GM19099 (cell line): ENCODE measurements around the gene GRIK2.

Source experiments
- POLR2A ChIP-seq: IDR thresholded peaks from 3 replicates; pipeline ENCODE4 v1.6.1; 2011; ENCODE audit warnings: low read depth; ENCODE audit not compliant: insufficient read length; ENCODE audit errors: extremely low read depth

The GRIK2 gene

DNA sequence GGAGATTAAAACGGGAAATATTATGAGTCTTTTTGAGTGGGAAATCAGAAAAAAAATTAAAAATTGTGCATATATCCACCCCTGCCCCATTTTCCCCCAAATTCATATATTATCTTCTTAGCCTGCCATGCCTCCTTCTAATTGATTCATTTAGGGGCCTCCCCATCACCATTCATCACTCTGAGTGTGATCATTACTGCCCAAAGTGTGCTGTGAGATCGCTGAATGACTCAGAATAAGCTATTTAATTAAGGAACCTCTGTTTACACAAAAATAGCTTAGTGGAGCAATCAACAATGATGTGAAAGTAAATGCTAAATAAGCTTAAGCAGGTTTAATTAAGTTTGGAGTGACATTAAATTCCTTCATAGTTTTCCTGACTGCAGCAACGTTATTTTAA, 645.5 kb downstream of the GRIK2 start:
- no peak for TF ChIP-seq POLR2A

DNA sequence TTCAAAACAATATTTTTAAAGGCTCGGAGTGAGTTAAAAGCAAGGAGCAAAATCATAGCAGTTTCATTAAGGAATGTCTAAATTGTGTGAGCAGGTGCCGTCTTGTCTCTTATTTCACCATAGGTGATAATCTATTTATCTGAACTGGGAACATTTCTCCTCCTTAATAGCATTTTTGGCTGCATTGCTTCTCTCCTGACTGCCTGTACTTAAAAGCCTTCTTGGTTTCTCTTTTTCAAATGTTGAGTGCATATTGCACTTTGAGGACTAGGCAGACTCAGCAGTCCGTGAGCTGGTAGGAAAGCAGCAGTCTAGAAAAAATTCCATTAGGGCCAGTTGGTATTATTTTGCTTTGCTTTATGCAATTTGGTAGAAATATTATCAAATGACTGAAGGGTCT, 645.9 kb downstream of the GRIK2 start:
- TF ChIP-seq POLR2A = no peak

DNA sequence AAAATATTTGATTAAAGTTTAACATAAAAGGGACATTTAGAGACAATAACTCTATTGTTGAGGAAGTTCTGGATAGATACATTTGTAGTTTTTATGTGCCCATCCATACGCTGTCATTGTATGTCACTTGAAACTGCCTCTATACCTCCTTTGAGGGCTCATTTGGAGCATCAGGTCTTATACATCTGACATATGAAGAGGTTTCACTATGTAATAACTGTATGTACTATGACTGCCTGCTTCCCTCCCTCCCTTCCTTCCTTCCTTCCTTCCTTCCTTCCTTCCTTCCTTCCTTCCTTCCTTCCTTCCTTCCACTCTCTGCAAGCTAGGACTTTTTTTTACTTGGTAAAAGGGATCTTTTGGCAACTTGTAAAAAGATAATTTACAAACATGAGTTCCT, 657.5 kb downstream of the GRIK2 start:
- no peak for TF ChIP-seq POLR2A

DNA sequence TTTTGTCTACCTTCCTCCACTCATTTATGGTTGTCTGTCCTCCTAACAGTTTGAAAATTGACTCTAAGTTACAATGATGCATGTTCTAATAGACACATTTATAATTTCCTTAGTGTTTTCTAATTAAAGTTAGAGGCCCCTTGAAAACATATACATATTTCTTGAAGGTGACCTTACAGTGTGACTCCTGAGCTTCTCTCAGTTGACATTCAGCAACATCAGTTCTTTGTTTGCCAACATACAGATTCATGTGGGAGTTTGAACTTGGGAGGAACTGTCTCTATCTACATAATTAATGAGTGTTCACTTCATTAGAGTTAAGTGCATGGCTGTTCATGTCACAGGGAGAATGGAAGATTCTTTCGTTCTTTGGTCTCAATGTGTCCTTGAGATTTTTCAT, 658.2 kb downstream of the GRIK2 start:
- TF ChIP-seq POLR2A = no peak

DNA sequence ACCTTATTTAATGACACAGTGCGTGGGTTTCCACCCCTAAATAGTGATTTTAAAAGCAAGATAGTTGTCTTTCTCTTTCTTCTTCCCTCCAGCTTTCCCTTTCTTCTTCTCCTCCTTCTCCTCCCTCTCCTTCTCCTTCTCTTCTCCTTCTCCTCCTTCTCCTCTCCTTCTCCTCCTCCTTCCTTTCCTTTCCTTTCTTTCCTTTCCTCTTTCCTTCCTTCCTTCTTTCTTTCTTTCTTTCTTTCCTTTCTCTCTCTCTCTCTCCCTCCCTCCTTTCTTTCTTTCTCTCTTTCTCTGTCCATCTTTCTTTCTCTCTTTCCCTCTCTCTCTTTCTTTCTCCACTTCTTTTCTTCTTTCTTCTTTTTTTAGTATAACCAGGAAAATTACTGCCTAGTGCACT, 670.6 kb downstream of the GRIK2 start:
- no peak for TF ChIP-seq POLR2A

DNA sequence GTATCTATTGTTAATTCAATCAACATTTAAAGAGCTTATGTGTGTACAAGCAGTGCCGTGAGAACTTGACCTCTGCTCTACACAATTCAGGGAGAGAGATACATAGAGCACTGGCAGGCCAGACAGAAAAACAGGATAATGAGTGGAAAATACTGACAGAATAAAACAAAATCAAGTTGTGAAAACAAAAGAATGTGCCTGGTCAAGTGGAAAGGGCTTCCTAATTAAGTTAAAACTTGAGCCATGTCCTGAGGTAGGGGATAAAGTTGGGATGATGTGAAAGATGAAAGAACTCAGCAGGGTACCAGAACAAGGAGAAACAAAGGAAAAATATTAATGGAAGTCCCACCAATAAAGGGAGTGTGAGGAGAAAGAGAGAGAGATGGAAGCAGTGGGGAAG, 672.8 kb downstream of the GRIK2 start:
- TF ChIP-seq POLR2A = no peak

DNA sequence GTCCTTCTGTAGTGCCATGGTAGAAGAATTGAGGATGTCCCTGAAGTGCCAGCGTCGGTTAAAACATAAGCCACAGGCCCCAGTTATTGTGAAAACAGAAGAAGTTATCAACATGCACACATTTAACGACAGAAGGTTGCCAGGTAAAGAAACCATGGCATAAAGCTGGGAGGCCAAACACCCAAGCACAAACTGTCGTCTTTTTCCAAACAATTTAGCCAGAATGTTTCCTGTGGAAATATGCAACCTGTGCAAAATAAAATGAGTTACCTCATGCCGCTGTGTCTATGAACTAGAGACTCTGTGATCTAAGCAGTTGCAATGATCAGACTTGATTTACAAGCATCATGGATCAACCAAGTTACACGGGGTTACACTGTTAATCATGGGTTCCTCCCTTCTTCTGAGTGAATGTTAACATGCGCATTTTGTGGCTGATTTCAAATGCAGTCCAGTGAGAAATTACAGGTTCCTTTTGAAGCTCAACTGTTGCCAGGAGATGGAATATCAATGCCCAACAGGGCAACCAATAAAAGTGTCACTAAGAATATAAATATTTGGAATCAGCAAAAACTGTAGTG, 674.9 kb downstream of the GRIK2 start:
- no peak for TF ChIP-seq POLR2A

DNA sequence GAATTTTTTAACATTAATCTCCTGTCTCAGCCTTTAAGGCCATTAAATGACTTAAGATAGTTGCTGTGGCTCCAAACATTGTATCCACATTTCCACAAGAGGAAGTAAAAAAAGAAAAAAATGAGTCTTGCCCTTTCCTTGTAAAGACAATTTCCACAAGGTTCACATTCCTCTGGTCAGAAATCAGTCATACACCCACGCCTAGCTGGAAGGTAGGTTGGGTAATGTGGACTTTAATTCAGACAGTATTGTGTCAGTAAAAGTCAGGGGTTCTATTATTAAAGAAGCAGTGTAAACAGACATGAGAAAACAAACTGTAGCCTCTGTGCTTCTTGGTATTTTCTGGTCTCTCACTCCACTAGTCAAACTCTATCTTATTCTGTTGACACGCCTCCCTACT, 682.0 kb downstream of the GRIK2 start:
- TF ChIP-seq POLR2A = no peak

DNA sequence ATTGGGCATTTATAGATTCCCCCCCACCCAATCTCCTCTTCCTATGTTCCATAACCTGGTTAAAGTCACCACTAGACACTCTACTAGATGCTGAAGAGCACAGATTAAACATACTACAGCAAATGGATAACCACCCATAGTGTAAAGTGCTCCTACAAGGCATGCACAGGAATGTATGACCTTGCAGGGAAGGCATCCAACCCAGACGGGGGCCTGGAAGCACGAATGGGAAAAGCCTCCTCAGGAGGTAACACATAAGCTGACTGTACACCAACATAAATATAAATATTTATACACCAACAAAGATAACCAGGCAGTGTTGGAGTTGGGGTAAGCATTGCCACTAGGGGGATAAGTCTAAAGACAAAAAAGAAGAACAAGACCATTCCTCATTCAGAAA, 691.7 kb downstream of the GRIK2 start:
- TF ChIP-seq POLR2A = no peak

DNA sequence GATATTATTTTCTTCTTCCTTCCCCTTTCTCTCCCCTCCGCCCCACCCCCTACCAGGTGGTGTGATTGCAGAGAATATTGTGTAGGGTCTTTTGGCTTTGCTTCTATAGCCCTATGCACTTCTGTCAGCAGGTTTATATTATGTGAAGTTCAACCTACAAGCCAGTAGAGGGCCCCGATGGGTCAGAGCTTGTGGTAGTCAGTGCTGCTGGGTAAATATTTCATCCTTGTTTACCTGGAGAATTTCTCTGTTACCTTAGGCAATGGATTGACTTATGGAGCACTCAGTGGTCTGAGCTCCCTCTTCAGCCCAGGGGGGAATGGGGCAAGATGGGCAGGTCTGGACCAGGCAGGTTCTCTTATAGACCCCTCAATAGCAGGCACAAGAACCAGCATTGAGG, 720.9 kb downstream of the GRIK2 start:
- no peak for TF ChIP-seq POLR2A

DNA sequence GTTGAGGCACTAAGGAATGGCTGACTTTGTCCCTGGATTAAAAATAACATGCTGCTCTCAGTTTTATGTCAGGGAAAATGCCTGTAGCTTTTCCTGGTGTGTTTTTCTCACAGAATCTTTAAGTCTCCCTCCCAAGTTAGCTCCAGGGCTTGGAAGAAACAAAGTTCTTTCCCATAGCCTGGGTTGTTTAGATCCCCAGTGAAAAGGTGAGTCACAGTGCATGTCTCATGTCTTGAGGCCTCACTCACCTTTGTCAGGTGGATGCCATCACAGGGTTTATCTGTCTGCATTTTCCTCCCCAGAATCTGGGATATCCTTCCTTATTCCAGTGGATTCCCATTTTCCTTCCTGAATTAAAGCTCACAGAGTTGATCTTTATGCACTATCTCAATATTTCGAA, 722.4 kb downstream of the GRIK2 start:
- TF ChIP-seq POLR2A = no peak

DNA sequence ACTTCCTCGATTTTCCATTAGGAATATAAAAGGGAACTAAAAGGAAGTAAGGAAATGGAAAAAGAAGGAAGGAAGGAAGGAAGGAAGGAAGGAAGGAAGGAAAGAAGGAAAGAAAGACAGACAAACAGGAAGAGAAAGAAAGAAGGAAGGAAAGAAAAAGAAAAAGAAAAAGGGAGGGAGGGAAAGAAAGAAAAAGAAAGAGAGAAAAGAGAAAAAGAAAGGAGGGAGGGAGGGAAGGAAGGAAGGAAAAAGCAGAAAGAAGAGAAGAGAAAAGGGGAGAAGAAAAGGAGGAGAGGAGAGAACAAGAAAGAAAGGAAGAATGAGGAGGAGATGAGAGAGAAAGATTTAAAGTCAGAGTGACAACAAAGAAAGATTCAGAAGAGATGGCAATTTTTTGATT, 724.5 kb downstream of the GRIK2 start:
- no peak for TF ChIP-seq POLR2A
